GM19043 (cell line): Measurements from ENCODE around the gene SUSD1.
"Not testable (repeated sequence)": the region's sequence is repeated elsewhere in the genome, so short reads cannot be mapped to it uniquely, and the experiment has no call there.

Source experiments
- ATAC-seq: cut with Tn5 transposase; IDR thresholded peaks from one replicate; pipeline ENCODE4 v1.9.1; 2021; ENCODE audit warnings: low read depth; ENCODE audit not compliant: unreplicated experiment

SUSD1 gene

DNA sequence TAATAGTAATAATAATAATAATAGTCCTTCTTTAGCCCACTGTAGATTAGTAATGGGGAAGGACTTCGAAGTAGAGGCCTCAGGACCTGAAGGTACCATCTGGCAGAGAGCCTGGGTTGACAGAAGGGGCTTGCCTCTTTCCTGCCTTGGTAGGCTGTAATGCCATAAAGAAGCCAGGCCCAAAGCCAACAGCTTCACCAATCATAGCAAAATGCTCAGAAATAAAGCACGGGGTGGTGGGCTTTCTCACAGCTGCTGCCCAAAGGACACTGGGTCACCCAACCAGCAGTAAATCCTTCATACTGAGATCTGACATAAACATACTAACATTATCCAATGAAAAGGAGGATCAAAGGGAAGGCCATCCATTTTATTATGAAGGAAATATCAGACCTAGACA is 70.7 kb downstream of the SUSD1 start:
- no peak for ATAC-seq

DNA sequence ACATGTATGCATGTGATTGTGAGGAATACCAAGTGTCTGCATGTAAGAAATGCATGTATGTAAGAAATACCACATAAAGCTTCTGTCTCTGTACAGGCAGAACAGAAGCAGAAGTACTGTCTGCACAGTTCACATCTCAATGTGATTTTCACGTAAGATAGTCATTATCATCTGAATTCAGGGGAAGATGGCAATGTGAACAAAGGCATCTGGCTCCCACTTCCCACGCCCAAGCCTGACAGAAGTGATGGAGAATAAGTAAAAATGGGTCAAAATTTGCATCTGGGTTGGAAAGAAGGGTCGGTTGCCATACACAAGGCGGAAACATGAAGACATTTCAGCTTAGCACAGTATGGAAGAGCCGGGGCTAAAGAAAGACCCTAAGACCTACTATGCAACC is 71.7 kb downstream of the SUSD1 start:
- no peak for ATAC-seq

DNA sequence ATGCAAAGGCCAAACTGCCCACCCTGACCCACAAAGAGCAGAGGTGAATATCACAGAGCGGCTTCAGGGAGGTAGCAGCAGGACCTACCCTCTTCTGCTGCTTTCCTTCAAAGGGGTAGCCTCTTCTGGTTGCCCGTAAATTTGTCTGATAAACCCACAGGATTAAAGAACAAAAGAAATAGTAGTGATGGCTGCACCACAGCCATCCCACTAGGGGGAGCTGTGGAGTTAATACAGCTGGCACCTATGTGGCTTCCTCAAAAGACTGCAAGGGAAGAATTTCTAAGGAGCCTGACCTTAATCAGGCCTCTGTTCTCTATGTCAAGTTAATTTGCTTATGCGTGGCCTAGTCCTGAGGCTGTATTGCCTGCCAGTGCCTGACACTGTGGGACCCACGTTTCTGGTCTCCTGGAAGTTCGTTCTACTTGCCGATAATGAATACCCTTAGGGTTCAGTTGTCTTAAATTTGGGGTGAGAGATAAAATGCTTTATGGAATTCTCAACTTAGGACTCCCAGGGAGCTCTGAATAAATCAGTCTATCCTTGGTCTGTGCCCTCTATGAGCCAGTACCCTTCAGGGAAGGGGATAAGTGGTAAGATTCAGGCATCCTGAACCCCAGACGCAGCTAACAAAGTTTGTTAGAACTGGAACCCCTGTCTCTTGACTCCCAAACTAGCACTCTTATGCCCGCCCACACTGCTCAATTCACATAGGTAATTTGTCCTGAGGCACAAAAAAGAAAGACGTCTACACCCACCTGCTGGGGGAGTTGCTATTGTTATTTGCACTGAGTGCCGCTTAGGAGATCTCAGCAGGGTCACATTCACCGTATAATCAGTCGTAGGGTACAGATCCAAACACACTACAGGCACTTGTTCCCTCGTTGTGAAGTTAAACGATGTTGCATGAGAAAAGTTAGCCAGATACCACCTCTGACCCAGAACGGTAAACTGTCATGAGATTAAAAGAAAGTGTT is 77.1 kb downstream of the SUSD1 start:
- no peak for ATAC-seq

DNA sequence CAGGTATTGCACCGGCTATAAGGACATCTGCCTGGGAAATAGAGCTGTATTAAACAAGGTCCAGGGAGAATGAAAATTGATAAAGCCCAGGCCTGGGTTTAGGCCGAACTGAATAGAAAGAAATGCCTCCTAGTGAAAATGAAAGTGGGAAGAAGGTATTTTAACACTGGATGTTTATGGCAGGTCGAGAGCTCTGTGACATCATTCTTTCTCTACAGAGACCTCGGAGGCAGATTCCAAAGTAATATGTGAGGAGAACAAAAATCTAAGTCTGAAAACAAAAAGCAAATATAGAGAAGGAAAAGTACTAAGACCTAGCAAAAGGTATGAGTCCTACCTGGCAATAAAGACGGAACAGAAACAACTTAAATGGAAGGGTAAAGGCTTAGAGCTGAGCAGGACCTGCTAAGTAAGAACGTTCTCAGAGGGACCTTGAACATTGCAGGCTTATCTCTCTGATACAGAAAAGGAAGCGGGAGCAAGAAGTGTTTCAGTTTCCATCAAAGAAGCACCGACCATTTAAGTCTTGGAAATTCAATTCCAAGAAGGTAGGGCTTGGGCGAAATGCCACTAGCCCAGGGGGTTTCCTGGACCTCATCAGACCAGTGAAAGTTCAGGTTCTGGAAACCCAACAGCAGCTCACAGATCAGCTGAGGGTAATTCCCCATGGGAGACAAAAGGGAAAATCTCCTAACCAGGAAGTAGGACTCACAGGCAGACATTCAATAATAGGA is 80.0 kb downstream of the SUSD1 start:
- ATAC-seq, result no peak

DNA sequence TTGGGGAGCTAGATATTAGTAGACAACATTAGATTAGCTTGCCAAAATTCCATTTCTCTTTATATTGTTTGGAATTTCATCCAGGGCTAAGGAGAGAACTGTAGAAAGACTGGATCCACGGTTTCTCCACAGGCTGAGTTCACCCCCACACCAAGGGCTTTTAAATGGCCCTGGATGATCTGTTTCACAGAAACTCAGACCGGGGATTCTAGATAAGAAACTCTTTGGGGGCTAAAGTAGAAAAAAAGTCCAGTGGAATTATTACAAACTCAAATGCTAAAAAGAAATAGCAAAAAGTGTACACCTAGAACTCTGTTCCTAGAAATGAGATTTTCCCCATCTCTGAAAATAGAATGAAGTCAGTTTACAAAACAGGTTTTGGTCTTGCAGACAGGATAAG is 80.9 kb downstream of the SUSD1 start:
- no peak for ATAC-seq

DNA sequence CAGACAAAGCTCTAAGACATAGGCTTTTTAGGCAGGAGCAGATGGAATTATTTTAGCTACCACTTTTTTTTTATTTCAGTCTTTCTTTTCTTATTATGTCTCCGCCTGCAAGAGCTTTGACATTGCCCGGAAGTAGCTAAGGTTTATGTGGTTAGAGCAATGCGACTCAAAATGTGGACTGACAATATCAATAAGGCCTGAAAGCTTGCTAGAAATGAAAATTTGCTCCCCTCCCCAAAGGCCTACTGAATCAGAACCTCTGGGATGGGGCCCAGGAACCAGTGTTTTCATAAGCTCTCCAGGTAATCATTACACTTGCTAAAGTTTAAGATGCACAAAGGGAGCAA is 81.3 kb downstream of the SUSD1 start:
- no peak for ATAC-seq

DNA sequence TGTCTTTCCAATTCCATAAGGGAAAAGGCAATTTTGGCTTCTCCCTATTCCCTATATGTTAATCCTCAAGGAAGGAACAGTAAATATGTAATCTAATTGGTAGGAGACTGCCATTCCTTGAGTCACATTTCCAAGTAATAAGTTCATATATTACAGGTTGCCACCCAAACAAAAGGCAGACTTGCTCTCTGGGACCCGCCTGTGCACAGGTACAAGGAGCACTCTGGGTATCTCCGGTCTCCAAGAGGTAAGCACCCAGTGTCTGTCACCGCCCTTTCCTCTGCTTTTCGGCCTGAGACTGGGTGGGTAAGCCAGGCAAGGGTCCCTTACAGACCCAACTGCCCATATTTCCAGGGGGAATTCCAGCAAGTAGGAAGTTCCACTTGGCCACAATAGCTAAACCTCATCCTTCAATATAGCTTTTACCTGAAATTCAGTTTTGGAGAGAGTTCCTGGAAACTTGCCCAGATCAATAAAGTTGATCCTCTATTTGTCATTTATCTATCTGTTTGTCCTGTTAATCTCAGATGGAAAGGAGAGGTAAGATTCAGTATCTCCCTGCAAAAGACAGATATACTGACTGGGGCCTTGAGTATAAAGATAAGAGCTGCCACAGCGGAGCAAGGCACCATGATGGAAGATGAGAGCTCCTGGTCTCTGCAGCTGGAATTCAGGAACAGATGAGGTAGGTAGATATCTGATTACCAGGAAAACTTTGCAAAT is 81.8 kb downstream of the SUSD1 start:
- ATAC-seq, result no peak

DNA sequence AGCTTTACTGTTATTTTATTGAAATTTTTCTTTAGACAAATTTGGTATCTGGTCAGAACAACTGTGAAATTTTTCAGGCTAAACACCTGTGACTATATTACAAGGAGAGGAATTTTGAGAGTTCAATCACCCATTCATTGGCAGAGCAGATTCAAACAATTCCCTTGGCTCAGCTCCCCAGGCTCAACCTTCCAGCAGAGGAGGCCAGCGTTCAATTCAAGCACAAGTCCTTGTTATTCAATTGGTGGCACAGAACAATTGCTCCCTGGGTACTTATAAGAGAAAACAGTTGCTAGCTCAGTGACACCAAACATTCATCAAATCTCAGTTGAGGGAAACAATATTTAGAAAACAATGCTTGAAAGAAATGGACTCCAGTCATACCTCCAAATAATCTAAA is 83.3 kb downstream of the SUSD1 start:
- no peak for ATAC-seq

DNA sequence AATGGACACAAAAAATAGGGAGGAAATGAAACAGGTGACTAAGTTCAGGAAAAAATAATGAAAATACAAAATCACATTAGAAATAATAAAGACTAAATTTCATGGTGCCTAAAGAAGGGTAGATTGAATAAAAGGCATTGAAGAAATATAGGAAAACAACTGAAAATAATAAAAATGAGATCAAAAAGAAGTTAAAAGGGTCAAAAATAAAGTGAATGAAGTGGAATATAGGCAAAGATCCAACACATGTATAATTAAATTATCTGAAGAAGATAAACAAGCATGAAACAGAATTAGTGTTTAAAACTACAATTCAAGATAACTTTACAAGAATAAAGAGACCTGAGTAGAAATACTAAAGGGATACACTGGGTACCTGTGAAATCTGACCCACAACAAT is 87.6 kb downstream of the SUSD1 start:
- no peak for ATAC-seq

DNA sequence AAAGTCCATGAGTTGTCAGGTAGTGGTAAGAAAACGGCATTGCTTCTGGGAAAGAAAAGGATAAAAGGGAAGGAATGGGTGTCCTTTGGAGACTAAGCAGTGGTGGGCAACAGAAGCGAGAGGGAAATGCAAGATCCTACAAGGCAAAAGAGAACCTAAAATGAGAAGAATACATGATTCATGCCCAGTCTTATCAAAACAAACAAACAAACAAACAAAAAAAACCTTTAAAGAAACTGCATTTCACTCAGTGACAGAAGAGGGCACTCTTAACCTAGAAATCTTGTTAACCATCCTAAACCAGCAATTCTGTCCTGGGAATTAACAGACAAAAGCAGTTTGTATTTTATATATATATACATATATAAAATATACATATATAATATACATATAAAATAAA is 88.5 kb downstream of the SUSD1 start:
- ATAC-seq, result no peak

DNA sequence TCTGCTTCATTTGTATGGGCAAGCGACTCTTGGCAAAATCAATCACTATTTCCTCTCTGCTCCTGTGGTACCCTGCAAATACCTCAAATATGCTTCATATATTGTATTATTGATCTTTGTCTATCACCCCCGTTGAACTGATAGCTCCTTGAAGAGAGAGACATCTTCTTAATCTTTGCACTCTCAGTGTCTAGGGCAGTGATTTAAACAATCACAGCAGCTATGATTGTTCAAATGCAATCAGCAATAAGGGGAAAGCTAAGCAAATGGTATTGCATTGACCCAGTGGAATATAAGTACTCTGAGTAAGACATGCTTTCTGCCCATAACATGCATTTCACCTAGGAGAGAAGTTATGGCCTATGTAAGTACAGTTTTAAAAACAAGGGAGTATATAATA is 90.2 kb downstream of the SUSD1 start:
- ATAC-seq, result no peak

DNA sequence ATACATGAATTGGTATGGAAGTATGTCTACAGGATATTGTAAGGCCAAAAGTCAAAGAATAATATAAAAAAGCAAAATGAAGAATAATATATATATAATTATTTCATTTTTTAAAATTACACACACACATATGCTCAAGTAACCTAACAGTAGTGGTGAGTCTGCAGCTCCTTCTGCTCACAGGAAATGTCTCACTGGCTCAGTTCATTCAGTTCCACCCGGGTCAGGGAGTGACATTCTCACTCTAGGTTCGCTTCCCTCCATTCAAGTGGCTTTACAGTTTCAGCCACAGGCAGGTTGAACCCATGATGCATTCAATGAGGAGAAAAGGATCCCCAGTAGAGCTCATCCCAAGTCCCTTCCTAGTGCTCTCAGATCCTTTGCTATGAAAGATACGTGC is 90.8 kb downstream of the SUSD1 start:
- ATAC-seq, result no peak

DNA sequence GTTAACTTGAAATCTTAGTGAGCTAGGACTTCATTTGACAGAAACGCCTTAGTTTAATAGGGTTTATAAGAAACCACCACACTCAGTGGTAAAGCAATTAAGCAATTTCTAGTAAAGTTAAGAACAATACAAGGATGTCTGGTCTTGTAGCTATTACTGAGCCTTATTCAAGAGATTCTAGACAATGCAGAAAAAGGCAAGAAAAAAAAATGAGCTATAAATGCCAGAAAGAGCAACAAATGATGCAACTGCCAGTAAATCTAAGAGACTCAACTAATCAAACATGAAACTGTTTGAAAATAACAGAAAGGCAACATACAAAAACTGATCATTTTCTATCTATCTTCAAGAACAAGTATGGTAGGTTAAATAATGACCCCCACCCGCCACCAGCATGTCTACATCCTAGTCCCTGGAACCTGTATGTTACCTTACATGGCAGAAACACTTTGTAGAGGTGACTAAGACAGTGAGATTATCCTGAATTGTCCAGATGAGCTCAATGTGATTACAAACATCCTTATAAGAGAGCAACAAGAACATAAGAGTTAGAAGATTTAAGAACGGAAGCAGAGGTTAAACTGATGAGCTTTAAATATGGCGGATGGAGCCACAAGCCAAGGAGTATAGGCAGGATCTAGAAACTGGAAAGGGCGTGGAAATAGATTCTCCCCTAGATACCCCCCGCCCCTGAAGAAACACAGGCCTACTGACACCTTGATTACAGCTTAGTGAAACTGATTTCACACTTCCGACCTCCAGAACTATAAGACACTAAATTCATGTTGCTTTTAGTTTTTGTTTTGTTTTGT is 93.0 kb downstream of the SUSD1 start:
- ATAC-seq, result no peak

DNA sequence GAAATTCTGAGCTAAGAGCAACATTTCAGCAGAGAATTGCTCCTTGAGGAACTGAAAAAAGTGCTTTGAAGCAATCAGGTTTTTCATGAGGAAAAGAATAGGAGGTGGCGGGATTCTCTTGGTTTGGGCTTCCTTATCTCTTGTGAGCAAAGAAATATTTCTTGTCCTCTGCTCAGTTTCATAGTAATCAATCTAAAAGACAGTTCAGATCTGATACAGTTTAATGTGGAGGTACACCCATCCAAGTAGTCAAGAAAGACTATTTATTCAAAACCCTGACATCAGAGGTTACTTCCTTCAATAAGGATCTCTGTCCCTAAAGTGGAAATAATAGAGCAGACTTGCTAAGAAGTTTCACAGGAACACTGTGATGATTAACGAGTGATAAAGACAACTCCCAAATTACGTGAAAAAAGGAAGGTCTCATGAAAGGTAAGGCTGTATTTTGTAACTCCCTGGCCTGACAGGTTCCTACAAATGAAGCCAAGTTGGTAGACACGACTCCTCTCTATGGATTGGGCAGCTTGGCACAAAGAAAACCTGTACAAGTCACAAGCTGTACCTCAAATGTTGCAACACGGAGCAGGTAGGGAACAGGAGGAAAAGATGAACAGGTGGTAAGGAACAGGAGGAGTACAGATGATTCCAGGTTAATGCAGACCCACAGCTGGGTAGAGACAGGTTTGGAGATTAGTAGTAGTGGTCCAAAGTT is 94.1 kb downstream of the SUSD1 start:
- no peak for ATAC-seq

DNA sequence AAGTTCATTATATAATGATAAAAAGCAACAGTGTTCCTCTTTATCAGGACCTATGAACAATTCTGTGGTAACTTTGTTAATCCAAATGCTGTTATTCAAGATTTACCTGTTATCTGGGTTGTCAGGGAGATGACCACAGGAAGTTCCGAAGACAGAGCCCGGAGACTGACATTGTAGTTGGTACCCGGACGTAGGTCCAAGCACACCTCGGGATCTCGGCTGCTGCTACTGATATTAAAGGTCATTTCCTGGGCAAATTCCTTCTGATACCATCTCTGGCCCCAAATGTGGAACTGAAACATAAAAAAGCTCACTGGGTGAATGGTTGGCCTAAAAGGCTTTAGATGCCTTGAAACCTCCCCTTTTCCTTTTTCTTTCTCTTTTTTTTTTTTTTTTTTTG is 96.7 kb downstream of the SUSD1 start:
- peak; percentile 63 for ATAC-seq

DNA sequence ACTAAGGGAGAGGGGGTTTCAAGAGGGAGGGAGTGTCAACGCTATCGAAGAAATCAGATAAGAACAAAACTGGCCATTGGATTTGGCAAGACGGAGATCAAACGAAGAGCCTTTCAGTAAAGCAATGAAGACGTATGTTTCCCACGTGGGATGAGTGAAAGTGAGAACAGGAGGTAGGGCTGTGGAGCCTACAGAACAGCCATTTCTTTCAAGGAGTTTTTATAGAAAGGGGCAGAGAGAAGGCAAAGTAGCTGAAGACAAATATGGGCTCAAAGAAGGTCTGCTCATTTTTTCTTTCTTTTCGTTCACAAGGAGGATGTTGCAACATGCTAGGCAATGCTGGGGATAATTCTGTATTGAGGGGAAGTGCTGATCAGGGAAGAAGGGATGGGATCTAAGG is 98.3 kb downstream of the SUSD1 start:
- no peak for ATAC-seq

DNA sequence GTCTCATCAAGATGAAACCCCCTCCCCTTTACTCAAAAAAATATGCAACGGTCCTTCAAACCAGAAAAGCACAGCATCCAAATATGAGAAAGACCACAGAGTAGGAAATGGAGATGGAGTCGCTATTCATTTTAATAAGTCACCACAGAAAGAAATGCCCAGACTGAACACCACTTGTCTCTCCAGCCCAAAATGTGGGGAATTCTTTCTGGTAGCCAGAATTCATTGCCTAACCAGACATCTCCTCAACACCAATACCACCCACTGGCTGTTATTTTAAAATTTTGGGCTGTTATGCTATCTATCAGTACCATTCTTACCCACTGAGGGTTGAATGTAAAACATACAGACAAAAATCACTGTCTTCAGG is 100.1 kb downstream of the SUSD1 start:
- no peak for ATAC-seq

DNA sequence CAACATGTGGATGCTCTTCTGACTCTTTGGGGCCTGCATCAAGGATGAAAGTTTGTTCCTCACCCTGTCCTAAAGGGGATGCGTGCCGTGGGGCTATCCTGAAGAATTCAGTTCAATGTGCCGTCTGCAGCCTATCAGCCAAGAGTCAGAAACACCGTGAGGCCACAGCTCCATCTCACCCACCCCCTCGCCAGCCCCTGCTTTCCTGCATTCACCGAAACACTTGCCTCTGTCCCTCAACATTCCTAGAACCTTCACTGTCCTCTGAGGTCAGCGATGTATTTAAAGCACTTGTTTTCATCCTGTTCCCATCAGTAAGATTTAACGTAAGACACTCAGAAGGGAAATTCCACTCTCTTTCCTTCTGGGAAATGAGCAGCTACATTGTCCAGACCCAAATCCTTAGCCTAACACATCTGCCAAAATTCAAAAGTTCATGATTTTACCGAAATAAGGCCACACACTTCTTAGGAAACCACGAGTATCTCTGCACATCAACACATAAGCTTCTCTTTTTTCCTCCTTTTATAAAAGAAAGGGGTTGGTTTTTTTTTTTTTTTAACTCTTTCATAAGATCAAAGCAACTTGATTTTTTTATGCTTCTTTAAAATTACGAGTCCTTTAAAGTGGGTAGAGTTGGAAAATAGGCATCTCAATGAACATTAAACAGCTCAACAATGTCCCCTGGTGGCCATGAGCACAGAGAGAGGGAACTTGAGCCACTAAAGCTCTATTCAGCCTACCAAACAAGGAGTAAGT is 100.7 kb downstream of the SUSD1 start:
- ATAC-seq, result peak; percentile 36

DNA sequence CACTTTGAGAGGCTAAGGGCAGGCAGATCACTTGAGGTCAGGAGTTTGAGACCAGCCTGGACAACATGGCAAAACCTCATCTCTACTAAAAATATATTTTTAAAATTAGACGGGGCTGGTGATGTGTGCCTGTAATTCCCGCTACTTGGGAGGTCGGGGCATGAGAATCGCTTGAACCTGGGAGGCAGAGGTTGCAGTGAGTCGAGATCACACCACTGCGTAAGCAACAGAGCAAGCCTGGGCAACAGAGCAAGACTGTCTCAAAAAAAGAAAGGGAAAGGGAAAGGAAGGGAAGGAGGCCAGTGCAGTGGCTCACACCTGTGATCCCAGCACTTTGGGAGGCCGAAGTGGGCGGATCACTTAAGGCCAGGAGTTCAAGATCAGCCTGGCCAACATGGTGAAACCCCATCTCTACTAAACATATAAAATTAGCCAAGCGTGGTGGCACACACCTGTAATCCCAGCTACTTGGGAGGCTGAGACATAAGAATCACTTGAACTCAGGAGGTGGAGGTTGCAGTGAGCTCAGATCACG is 101.4 kb downstream of the SUSD1 start:
- not testable (repeated sequence) for ATAC-seq
